Embryonic facial prominence (tissue), 1 donor: ENCODE data around the gene MEF2C.
A peak's percentile ranks its signal among the peaks of the same experiment; 100 is the strongest.
"Not testable (repeated sequence)": the region's sequence is repeated elsewhere in the genome, so short reads cannot be mapped to it uniquely, and the experiment has no call there.

Experiments
- DNase-seq: peaks from one replicate; pipeline ENCODE4 v3.0.0-alpha.2; 2016; ENCODE audit errors: extremely low spot score

The MEF2C gene

DNA sequence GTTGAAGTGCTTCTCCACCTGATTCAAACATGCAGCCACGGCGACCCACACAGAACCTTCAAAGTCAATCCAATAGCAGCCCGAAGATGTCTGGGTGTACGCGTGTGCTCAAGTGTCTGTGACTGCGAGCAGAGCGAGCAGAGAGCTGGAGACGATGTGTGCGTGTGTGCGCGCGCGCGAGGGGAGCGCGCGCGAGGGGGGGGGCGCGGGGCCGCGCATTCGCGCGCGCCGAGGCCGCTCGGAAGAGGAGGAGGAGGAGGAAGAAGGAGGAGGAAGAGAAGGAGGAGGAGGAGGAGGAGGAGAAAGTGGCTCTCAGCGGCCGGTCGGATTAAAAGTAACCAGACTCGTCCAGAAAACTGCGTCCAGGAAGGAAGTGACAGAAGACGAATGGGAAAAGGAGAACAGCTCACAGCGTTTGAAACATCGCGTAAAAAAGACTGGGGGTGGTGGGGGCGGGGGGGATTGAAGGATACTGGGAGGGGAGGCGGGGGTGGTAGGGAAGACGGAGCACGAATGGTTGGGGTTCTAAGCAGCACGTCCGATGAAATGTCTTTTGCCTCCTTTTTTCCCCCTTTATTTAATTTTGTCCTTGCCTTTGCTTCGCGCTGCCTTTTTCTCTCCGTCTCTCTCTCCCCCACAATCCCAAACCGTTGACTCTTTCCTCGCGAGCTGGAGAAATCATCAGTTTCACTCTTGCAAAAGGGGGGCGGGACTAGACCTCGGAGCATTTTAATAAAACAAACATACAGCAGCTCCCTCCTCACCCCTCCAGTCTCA lies at the start of gene MEF2C:
Gene MEF2C (minus strand): TSS at position 126 of the 777 bp plus-strand sequence. CDS start 59,396 bp downstream, outside the sequence.
- peak; percentile 78 for DNase-seq

DNA sequence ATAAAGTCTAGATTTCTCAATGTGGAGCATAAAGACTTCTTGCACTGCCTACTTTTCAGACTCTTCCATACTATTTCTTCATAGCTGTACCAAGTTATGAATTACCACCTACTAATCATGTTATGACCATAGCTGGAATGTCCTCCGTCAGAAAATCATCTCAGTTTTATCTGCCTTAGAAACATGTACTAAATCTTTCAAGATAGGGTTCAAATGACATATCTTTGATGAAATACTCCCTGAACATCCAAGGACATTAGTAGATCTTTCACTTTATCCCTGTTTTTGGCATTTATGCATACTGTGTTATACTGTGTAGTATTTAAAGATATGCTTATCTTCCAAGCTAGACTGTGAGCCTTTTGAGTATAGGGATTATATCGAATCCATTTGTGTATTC lies 49.6 kb upstream of the MEF2C start:
- DNase-seq = no peak

DNA sequence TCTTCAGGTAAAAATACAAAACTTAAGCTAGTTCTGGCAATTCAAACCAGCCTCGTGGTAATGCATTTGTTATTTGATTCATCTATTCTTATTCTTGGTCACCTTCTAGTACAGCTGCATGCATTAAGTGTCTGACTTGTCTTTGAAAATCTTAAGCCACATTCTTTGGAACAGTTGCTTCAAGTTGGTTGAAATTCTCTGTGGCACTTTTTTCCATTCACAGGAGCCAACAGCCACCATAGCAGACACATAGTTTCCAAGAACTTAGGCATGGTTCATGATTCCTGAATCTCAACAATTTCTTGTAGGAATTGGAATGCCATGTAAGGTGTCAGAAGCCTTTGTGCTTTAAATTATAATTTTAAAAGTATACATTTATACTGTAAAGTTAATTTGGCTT lies 47.4 kb upstream of the MEF2C start:
- no peak for DNase-seq

DNA sequence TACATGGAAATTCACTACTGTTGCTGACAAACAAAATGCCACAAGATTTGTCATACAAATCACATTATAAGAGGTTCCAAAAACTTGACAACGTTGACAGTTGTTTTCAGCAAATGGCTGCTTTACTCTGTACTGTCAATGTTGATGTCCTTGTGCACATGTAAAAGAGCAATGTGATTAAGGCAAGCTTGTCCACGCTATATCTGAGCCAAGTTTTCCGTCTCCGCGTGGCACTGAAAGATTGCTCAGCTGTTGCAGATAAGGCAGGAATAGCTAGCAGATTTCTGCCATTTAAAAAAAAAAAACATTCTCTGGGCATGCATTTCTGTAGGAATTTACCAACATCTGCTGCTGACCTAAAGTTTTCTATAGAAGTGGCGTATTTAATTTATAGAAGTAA lies 46.4 kb upstream of the MEF2C start:
- DNase-seq = peak; percentile 3

DNA sequence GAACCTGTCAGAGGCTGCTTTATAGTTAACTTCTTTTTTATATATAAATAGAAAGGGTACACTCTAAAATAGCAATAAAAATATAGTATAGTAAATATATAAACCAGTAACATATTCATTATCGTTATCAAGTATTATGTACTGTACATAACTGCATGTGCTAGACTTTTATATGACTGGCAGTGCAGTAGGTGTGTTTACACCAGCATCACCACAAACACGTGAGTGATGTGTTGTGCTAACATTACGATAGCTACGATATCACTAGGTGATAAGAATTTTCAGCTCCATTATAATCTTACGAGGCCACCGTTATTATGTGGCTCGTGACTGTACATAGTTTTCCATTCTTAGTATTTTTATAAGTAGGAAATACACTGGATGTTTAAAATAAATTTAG lies 43.8 kb upstream of the MEF2C start:
- DNase-seq = no peak

DNA sequence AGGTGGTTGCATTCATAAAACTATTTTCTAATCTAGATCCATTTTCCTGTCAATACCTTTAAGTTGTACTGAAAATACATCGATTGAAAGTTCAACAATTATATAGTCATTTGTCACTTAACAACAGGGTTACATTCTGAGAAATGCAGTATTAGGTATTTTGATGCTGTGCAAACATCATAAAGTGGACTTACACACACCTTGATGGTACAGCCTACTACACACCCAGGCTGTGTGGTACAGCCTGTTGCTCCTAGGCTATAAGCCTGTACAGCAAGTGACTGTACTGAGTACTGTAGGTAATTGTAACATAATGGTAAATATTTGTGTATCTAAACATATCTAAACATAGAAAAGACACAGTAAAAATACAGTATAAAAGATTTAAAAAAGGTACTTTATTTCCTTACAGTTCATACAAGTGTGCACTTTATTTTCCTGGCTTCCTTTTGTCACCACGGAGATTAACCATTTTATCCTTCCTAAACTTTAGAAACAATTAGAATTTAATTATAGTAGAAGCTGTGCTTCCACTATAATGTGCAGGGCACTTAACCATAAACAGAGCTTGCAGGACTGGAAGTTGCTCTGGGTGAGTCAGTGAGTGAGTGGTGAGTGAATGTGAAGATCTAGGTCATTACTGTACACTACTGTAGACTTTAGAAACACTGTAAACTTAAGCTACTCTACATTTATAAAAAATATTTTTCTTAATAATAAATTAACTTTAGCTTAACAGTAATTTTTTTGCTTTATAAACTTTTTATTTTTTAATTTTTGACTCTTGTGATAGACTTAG lies 42.9 kb upstream of the MEF2C start:
- DNase-seq = peak; percentile 2

DNA sequence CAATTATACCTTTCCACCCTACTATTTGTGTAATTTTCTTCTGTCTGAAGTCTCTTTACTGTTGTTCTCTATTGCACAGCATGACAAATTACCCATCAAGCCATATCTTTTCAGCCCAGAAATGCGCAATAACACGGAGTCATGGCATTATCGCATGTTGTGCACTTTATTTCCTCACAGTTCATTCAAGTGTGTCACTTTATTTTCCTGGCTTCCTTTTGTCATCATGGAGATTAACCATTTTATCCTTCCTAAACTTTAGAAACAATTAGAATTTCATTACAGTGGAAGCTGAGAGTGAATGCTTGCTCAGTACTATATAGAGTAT lies 41.3 kb upstream of the MEF2C start:
- no peak for DNase-seq

DNA sequence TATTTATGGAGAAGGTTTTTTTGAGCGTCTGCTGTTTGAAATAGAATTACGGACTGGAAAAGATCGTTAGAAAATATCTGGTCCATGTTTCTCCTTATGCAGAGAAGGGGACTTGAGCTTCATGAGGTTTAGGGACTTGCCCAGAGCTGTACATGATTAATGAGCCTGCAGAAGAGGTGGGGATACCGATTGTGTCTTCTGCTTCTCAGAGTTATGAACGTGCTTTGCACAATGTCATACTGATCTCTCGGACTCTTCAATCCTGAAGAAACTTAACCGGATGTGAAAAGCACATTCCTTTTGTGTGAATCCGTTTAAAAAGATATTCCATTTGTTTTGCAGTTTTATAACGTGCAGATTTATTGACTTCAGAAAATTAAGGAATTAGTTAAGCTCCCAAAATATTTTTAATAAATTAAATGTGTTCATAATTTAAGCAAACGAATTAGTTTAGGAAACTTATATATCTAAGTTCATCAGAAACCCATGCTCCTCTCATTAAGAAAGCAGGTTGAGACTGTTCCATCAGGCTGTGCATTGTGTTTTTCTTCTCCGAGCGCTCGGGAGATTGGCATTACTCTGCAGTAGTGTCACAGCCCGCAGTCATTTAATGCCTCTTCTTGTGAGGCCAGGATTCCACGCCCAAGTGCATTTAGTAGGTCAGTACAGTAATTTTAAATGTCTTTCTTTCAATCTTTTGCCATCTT lies 40.8 kb upstream of the MEF2C start:
- peak; percentile 4 for DNase-seq

DNA sequence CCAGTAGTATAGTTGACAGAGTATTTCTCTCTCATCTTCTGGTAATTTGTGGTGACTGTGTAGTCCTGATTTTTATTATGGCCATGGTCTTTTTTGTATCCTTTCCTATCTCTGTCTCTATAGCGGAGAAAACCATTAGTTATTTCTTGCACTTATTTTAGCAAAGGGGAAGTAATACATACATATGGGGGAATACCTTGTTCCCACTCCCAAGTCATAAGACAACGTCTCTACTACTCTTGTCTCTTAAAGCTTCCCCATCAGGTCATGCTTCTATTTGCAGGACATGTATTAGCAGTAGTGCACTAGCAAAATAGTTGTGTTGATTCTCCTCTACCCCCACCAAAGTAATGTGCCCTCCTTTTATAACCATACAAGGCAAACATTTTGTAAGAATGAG lies 29.8 kb upstream of the MEF2C start:
- not testable (repeated sequence) for DNase-seq

DNA sequence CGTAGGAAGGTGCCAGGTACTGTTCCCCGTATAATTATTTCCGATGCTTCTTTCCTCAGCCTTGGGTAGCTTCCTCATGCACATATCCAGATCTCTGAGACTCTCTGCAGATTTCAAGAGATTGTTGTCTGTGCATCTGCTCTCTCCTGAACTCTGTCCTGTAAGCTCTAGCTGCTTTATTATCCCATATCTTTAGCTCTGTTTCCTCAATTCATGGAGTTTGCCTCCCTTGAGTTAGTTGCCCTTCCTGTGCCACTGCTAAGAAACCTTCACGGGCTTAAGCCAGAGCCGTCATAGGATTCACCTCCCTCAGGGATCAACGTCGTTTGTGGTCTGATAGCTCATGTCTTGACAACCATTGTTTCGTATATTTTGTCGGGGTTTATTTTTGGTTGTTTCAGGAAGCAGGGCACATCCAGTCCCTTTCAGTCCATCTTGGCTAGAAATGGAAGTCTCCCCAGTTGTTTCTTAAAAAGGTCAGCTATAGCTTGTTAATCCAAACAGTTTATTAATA lies 28.1 kb upstream of the MEF2C start:
- DNase-seq = not testable (repeated sequence)

DNA sequence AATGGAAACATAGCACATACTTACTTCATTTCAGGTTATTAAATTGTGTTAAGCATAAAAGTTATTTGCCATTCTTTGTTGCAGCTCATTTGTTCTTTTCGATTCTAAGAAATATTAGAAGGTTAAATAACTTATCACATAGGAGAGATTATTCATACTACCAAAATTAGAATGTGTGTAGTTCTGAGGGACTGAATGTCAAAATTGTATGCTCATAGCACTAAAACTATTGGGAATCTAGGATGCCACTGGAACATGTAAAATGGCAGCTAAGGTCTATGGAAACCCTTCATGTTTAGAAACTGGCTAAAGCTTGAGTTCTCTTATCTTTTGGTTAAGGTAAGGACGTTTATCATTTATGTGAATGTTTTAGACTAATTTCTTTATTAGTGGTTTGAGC lies 21.5 kb upstream of the MEF2C start:
- DNase-seq = not testable (repeated sequence)

DNA sequence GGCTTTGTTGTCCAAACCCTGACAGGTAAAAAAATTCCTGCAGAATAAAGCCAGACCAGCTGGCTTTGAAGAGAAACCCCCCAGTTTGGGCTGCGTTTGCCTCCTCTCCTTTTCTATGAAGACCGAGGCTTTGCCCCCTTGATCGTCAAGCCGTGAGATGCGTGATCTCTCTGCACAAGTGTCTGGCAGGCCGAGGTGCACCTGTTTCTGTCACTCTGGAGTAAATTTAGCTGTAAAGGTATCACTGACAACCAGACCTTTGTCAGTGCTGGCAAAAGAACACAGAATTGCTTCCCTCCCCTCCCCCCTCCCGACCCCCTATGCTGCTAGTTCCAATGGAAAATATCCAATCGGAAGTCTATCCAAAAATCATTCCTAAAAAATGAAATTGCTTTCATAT lies 21.0 kb upstream of the MEF2C start:
- DNase-seq = not testable (repeated sequence)

DNA sequence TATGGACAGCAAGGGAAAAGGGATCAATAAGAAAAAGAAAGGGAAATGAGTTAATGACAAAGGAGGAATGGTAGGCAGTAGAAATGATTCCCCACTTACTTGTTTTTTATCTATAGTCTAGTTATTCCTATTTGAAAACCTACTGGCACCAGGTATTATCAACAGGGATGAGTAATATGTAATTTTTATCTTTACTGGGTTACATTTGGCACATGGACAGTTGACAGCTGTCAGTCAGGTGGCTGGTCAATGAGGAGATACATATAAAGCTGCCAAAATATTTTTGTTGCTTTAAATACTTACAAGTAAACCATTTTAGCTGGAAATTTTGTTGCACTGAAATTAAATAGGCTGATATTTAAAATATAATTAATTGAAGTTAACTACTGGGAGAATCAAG lies 18.1 kb upstream of the MEF2C start:
- peak; percentile 2 for DNase-seq

DNA sequence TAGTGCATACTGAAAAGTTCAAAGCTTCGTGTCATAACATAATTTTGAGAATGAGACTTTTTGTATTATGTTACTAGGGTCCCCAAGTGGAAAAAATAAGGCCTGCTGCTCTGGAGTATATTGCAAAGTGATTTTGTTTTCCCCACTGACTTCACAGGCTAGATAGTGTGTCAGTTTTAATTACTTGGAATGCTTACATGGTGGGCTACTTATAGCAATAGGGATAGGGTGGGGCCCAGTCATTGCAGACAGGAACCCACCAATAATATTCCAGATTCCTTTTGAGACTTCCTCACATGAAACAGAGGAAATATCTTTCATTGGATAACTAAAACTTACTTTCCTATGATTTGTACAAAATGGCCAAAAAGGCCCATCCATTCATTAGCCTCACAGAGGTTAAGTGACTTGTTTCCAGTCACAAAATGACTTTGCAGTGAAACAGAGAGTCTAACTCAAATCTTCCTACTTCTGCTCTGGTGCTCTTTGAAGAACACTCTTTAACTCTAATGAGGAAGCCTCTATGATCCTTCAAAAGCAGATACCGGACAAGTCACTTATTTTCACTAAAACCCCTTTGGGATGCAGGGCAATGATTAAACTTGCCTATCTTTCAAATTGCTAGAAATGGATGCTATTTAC lies 16.2 kb upstream of the MEF2C start:
- peak; percentile 5 for DNase-seq

DNA sequence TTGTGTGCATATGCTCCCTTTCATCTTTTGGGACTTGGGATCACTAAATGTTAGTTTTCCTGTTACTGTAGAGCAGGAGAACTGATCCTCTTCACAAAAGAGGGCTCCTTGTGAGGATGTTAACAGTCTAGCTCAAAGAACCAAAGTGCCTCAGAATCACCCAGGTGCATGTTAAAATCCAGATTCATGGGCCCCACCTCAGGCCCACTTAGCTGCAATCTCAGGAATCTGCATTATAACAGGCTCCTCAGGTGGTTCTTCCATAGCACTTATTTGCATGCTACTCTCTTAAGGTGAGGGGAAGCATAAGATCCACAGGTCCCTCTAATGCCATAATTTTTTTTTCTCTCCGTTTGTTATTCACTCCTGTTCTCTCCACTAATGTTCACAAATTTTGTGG lies 14.8 kb upstream of the MEF2C start:
- no peak for DNase-seq

DNA sequence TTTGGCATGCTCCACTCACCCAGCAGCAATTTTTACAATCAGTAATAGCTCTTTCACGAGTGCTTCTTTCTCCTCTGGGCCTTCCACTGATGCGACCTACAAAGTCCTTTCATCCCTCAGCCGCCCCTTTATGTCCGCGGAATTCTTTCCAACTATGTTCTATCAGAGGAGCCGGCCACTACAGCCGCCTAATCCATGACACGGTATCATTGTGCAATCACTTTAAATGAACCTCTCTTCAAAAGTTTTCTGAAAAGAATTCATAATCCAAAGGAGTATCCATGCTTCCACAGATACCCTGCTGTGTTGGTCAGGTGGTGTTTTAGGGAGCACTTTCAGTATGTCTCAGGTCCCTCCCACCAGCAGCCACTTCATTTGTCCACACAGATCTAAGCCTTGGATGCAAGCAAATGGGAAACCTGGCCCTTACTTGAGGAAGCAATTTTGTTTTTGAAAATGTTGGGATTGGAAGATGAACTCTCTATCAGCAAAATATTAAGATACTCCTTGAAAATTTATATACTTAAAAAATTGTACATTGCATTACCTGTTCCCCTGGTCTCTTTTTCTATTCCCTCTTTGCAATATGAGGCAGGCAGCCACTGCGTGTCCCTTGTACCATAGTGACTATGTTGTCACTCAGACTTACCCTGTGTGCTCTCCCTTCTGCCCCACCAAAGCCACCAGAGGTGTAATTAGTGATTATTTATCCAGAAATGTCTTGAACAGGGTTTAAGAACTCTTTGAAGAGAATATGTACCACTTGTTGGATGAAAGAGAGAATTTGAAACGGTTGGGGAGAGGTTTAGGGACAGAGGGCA lies 12.9 kb upstream of the MEF2C start:
- DNase-seq = peak; percentile 3

DNA sequence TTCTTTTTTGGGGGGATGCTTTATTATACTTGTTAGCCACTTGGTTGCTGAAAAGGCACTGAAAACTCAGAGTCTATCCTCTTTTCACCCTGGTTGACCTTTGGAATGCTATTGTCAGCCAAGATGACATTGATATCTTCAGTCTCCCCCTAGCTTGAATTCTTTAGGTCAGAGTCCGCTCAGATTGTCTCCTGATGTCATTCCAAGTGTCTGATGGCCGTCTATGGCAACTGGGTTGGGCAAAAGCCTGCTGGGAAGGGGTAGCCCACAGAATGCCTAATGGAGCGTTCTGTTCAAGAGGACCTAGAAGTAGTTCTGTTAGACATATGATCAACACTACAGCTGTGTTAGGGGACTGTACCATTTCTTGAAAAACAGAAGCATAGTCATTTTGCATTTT lies 9.7 kb upstream of the MEF2C start:
- peak; percentile 2 for DNase-seq

DNA sequence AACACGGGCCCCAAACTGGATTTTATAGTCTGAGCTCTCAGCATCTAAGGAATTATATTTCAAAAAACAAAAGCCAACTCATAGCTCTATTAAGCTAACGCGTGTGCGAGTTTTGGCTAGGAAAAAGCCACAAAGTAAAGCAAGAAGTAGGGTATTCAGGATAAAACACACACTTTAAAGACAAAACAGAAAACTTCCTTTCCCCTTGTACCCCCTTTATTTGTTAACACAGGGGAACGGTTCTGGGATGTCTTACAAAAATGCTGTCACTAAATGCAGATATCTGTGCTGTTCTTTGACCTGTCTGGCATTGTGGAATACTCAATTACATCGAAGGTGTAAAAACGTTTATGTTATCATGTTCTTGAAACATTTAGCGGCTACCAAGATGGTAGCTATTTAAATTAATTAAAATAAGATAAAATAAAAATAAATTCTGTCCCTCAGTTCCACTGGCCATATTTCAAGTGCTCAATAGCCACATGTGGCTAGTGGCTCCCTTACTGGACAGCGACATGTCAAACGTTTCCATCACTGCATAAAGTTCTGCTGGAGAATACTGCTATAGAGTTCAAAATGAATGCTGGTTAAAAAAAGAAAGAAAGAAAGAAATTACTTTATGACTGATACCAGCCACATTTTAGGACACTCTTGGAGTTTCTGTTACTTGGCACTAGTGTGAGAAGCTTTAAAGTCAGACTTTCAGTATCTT lies 7.2 kb upstream of the MEF2C start:
- peak; percentile 4 for DNase-seq

DNA sequence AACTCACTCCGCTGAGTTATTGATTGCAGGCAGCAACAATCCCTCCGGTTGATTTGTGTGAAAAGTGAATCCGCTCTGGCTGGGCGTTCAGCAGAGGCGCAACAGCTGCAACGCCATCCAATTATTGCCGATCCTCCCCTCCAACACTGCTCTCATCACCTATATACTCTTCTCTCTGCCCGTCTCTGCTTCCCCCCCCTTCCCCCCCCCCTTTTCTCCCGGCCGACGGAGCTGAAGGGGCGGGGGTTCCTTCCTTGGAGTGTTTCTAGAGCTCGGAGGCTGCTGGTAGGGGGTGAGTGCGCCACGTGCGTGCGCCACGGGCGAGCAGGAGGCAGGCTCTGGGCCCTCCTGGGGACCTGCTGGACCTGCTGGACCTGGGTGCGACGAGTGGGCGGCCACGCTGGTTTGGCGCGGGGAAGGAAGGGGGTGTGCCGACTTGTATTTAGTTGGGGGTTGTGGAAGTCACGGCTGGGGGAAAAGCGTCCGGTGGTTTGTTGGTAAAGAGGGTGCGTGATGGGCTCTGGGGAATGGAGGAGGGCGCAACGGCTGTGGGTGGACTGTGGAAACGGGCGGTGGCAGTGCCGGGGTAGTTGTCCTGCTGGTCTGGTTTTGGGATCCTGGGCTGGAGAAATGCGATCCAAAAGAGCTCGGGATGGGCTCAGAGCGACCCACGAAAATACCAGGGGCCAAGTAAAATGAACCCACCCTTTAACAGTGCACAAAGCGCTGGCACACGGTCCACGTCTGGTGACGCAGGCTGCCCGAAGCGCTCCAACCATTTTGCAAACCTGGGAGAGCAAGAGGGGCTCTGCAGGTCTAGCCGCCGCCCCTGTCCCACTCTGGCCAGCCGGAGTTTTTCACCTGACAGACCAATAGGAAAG lies 6.4 kb upstream of the MEF2C start:
- peak; percentile 43 for DNase-seq
